Fibroblast of skin of scalp (primary cell): ENCODE results near the gene CFAP77.
A peak's percentile ranks its signal among the peaks of the same experiment; 100 is the strongest.

Source experiments
- DNase-seq: peaks from one replicate; pipeline ENCODE4 v3.0.0-alpha.2; 2013

CFAP77 gene

GRCh38 chr9:132410642-132411041 lies 631 bp downstream of the CFAP77 start:
- DNase-seq, result no peak

GRCh38 chr9:132411091-132411508 lies 1.1 kb downstream of the CFAP77 start:
- peak; percentile 20 for DNase-seq

- DNase-seq, result peak; percentile 14
Measured at GRCh38 chr9:132412089-132412488, 2.1 kb downstream of the CFAP77 start.

GRCh38 chr9:132413926-132414325 lies 3.9 kb downstream of the CFAP77 start:
- no peak for DNase-seq

GRCh38 chr9:132414731-132415130 lies 4.7 kb downstream of the CFAP77 start:
- no peak for DNase-seq

- DNase-seq, result no peak
Measured at GRCh38 chr9:132415181-132415580, 5.2 kb downstream of the CFAP77 start.

GRCh38 chr9:132418726-132419363 lies 8.8 kb downstream of the CFAP77 start:
- no peak for DNase-seq

GRCh38 chr9:132422574-132422973 lies 12.6 kb downstream of the CFAP77 start:
- no peak for DNase-seq

GRCh38 chr9:132423503-132423902 lies 13.5 kb downstream of the CFAP77 start:
- no peak for DNase-seq

GRCh38 chr9:132424857-132425674 lies 15.1 kb downstream of the CFAP77 start:
- DNase-seq, result no peak

- DNase-seq, result no peak
Measured at GRCh38 chr9:132425675-132426062, 15.7 kb downstream of the CFAP77 start.

- DNase-seq, result no peak
Measured at GRCh38 chr9:132426639-132427414, 16.8 kb downstream of the CFAP77 start.

- no peak for DNase-seq
Measured at GRCh38 chr9:132430998-132431397, 21.0 kb downstream of the CFAP77 start.

- no peak for DNase-seq
Measured at GRCh38 chr9:132434881-132435280, 24.9 kb downstream of the CFAP77 start.

GRCh38 chr9:132439153-132439552 lies 29.1 kb downstream of the CFAP77 start:
- DNase-seq, result no peak

- no peak for DNase-seq
Measured at GRCh38 chr9:132440735-132441134, 30.7 kb downstream of the CFAP77 start.

- no peak for DNase-seq
Measured at GRCh38 chr9:132441404-132441803, 31.4 kb downstream of the CFAP77 start.

- no peak for DNase-seq
Measured at GRCh38 chr9:132443951-132444607, 34.1 kb downstream of the CFAP77 start.

- no peak for DNase-seq
Measured at GRCh38 chr9:132446887-132447286, 36.9 kb downstream of the CFAP77 start.

GRCh38 chr9:132447346-132447745 lies 37.3 kb downstream of the CFAP77 start:
- no peak for DNase-seq

GRCh38 chr9:132447902-132448301 lies 37.9 kb downstream of the CFAP77 start:
- no peak for DNase-seq

GRCh38 chr9:132451276-132451675 lies 41.3 kb downstream of the CFAP77 start:
- DNase-seq, result no peak

GRCh38 chr9:132456241-132456640 lies 46.2 kb downstream of the CFAP77 start:
- DNase-seq, result no peak
